Smooth muscle cell (in vitro differentiated cells): ENCODE measurements around the gene XYLB. TPM values are rescaled to one million over a fixed set of nuclear protein-coding genes. Genes with fewer than 3 reads are reported as not detected.

ENCODE experiments used
- DNase-seq: peaks from one replicate; lab custom pipeline; 2025; ENCODE audit not compliant: unreplicated experiment; lab: John Stamatoyannopoulos, UW
- H2AFZ ChIP-seq: fragments of 200-600 bp; sonication (generic); 2 replicates; pipeline ENCODE4 v1.6.0; 2016; ENCODE audit warnings: antibody characterized with exemption, low read depth, mild to moderate bottlenecking
- H3F3A ChIP-seq: fragments of 200-600 bp; sonication (generic); 2 replicates; pipeline ENCODE4 v1.6.0; 2017; ENCODE audit warnings: antibody characterized with exemption, low read depth
- H3K27ac ChIP-seq: fragments of 200-600 bp; sonication (generic); 2 replicates; pipeline ENCODE4 v1.5.1; 2016; ENCODE audit warnings: low read depth, mild to moderate bottlenecking
- H3K27me3 ChIP-seq: fragments of 200-600 bp; sonication (generic); 2 replicates; pipeline ENCODE4 v1.6.1; 2016; ENCODE audit warnings: low read depth, mild to moderate bottlenecking
- H3K36me3 ChIP-seq: fragments of 200-600 bp; sonication (generic); 2 replicates; pipeline ENCODE4 v1.5.1; 2016; ENCODE audit warnings: low read depth
- H3K4me1 ChIP-seq: fragments of 200-600 bp; sonication (generic); 2 replicates; pipeline ENCODE4 v1.5.1; 2016; ENCODE audit warnings: low read depth
- H3K4me2 ChIP-seq: fragments of 200-600 bp; sonication (generic); 2 replicates; pipeline ENCODE4 v1.6.0; 2016; ENCODE audit warnings: mild to moderate bottlenecking
- H3K4me3 ChIP-seq: fragments of 200-600 bp; sonication (generic); 2 replicates; pipeline ENCODE4 v1.5.1; 2016; ENCODE audit warnings: mild to moderate bottlenecking
- H3K79me2 ChIP-seq: fragments of 200-600 bp; sonication (generic); 2 replicates; pipeline ENCODE4 v1.6.0; 2016; ENCODE audit warnings: low read depth, mild to moderate bottlenecking
- H3K9ac ChIP-seq: fragments of 200-600 bp; sonication (generic); 2 replicates; pipeline ENCODE4 v1.6.0; 2016; ENCODE audit warnings: low read depth
- H3K9me3 ChIP-seq: fragments of 200-600 bp; sonication (generic); replicated peaks from 2 replicates; pipeline ENCODE4 v1.5.1; 2016; ENCODE audit warnings: low read depth
- H4K20me1 ChIP-seq: fragments of 200-600 bp; sonication (generic); 2 replicates; pipeline ENCODE4 v1.6.0; 2016; ENCODE audit warnings: low read depth
- CTCF ChIP-seq: fragments of 200-600 bp; sonication (generic); IDR thresholded peaks from 2 replicates; pipeline ENCODE4 v1.5.1; 2017; ENCODE audit warnings: borderline replicate concordance, mild to moderate bottlenecking, antibody characterized with exemption; ENCODE audit not compliant: insufficient read depth, poor library complexity, severe bottlenecking
- WGBS: methylation state at CpG from one replicate; pipeline ENCODE4 v1.1.7; 2016; ENCODE audit warnings: low lambda C conversion rate; 5-methylcytosine and 5-hydroxymethylcytosine counted together
- polyA plus RNA-seq: library from polyadenylated mRNA; unstranded; fragments of >200 nt; fragmentation: Nextera tagmentation; extraction: Ambion mirVana; gene quantifications from 2 replicates; pipeline ENCODE4 v1.2.1, GENCODE V29; 2016
- total RNA-seq: library from RNA; depleted of rRNA; stranded (reverse); fragments of >200 nt; gene quantifications from 2 replicates; pipeline ENCODE4 v1.2.3, GENCODE V29; 2014

XYLB gene
- total and polyA plus RNA-seq, 2 experiments from 2014 or later: 0.40 to 1.5 TPM

GRCh38 chr3:38375072-38375471 lies 28.5 kb downstream of the XYLB start:
- DNase-seq: no peak
- H3K4me1 ChIP-seq: no peaks in the 10 kb centered on the region
- no peaks in the 10 kb centered on the region for H3K9me3 ChIP-seq
- no peaks in the 10 kb centered on the region for H3F3A ChIP-seq
- no peak overlapping the region for H3K27ac ChIP-seq
- no peak overlapping the region for H3K4me3 ChIP-seq
- TF ChIP-seq CTCF: no peak
- 97% methylated on average over 6 of the region's 6 CpGs for WGBS
- H3K4me2 ChIP-seq: no peak overlapping the region
- no peaks in the 10 kb centered on the region for H3K27me3 ChIP-seq
- no peaks in the 10 kb centered on the region for H4K20me1 ChIP-seq
- no peaks in the 10 kb centered on the region for H3K79me2 ChIP-seq
- no peak overlapping the region for H2AFZ ChIP-seq
- H3K9ac ChIP-seq: no peak overlapping the region
- no peaks in the 10 kb centered on the region for H3K36me3 ChIP-seq

DNA sequence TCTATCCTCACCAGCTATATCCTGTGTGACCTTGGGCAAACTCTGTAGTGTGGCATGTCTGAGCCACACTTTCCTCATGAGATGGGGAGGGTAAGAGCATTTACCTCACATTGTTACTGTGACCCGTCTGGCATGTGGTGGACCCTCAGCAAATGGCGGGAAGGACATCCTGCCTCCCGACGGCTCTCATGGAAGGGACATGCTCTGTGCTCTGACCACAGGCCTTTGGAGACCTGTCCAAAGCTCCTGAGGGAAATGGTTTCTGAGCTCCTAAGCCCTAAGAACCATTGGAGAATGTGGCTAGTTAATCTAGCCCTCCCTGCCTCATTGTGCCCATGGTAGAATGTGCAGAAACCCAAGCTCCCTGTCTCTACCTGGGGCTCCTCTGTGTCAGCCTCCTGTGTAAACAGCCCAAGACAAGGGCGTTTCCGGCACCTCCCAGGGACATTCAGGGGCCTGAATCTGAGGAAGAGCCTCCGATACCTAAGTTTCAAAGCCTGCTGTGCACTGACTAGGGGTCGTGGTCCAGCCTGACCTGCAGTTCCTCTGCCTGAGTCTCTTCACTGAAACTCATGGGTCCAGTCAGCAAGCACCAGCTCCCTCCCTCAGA lies 29.0 kb downstream of the XYLB start:
- Histone ChIP-seq H3K4me3 (no peak overlapping the region), H4K20me1 (no peaks in the 10 kb centered on the region), H3K9me3 (no peaks in the 10 kb centered on the region), H3K4me1 (no peaks in the 10 kb centered on the region), H3K4me2 (no peak overlapping the region), H3K27ac (no peak overlapping the region), H3K79me2 (no peaks in the 10 kb centered on the region), H2AFZ (no peak overlapping the region), H3K36me3 (no peaks in the 10 kb centered on the region), H3K27me3 (no peaks in the 10 kb centered on the region), H3F3A (no peaks in the 10 kb centered on the region), H3K9ac (no peak overlapping the region)
- WGBS: 96% methylated on average over 8 of the region's 8 CpGs
- no peak for TF ChIP-seq CTCF
- DNase-seq: no peak

DNA sequence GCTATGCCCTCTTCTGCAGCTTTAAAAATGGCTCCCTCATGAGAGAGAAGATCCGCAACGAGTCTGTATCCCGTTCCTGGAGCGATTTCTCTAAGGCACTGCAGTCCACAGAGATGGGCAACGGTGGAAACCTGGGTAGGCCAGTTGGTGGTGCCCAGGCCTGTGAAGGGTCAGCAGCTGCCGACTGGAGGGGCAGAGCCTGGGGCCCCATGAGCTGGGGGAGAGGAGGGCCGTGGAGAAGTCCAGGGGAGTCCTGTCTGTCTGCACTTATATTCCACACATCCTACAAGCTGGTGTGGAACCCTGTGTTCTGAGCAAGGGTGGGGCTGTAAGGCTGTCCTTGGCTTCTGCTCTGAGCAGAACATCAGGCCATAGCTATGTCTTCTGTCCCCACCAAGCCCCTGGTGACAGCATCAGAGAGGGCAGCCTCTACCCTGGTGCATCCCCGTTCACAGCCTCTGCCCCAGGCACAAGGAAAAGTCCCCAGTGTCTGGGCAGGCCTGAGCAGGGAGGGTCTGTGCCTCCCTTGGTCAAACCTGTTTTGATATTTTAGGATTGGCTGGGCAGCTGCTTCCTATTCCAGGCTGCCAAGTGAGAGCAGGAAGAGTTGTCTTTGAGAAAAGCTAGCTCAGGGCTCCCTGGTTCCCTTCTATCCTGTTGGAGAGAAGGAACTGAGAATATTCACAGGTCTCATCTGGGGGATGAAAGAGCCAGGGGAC lies 29.7 kb downstream of the XYLB start:
- Histone ChIP-seq H3K4me2 (no peak overlapping the region), H3K9ac (no peak overlapping the region), H2AFZ (no peak overlapping the region), H3F3A (no peaks in the 10 kb centered on the region), H3K27ac (no peak overlapping the region), H3K9me3 (no peaks in the 10 kb centered on the region), H3K79me2 (no peaks in the 10 kb centered on the region), H3K4me1 (no peaks in the 10 kb centered on the region), H4K20me1 (no peaks in the 10 kb centered on the region), H3K27me3 (no peaks in the 10 kb centered on the region), H3K36me3 (no peaks in the 10 kb centered on the region), H3K4me3 (no peak overlapping the region)
- WGBS: 93% methylated on average over 8 of the region's 8 CpGs
- no peak for TF ChIP-seq CTCF
- no peak for DNase-seq
